Cardiac ventricle fibroblast (primary cell): ENCODE measurements around the gene PCDHAC1. TPM values are rescaled to one million over a fixed set of nuclear protein-coding genes. Genes with fewer than 3 reads are reported as not detected.

ENCODE experiments used
- total RNA-seq: library from RNA; depleted of rRNA; stranded (reverse); fragments of >200 nt; gene quantifications from 2 replicates; pipeline ENCODE4 v1.2.3, GENCODE V29; 2015

Gene PCDHAC1
- total RNA-seq = 0.25 TPM in 1 of 2 replicates, not detected in the other

GRCh38 chr5:140925806-140926442, at the start of gene PCDHAC1:
PCDHAC1 (plus strand) TSS chr5:140926299; CDS start chr5:140926893, 594 bp downstream.

GRCh38 chr5:140881889-140882590, 44.1 kb upstream of the PCDHAC1 start, which contains the start of gene PCDHA13:
PCDHA13 (plus strand) TSS chr5:140882124; CDS start chr5:140882269, 145 bp downstream.

DNA sequence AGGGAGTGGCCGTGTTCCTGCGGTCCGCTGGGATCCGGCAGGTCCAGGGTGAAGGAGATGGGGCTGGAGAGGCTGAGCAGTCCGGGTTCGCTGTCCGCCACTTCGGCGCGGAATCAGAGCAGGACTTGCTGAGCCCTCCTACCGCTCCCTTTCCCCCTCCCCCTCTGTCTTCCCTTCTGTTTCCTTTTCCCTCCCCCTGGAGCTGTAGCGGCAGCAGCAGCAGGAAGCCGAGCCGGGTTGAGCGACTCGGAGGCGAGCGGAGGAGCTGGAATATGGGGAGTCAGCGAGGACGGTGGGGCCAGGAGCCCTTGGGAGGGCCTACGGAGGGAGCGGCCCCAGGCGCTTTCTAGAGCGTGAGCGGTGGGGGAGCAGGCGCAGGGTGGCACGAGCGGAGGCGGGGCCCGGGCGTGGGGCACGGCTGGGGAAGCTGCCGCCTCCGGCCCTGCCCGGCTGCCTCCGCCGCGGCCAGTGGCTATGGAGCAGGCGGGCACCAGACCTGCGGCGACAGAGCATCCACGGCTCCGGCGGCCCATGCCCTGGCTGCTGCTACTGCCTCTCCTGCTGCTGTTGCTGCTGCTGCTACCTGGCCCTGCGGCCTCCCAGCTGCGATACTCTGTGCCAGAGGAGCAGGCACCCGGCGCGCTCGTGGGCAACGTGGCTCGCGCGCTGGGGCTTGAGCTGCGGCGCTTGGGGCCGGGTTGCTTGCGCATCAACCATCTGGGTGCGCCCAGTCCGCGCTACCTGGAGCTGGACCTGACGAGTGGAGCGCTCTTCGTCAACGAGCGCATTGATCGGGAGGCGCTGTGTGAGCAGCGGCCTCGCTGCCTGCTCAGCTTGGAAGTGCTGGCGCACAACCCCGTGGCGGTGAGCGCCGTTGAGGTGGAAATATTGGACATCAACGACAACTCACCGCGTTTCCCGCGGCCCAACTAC, 40.5 kb downstream of the PCDHAC1 start, which contains the start of gene PCDHAC2:
PCDHAC2 (plus strand) TSS at position 184 of the 933 bp plus-strand sequence; CDS start at position 475, 291 bp downstream.

Other genes with a start within 250 kb of the PCDHAC1 start
- 43.6 and 55.7 TPM in 2 replicates for gene HARS1, start 234.9 kb upstream of the PCDHAC1 start, total RNA-seq
- 20.3 and 21.3 TPM in 2 replicates for gene HARS2, start 234.8 kb upstream of the PCDHAC1 start, total RNA-seq
- gene ZMAT2, start 225.9 kb upstream of the PCDHAC1 start, total RNA-seq = 18.2 and 25.1 TPM in 2 replicates
- 0.05 TPM in 1 of 2 replicates, not detected in the other for gene PCDHA1, start 140.2 kb upstream of the PCDHAC1 start, total RNA-seq
- gene PCDHA2, start 131.4 kb upstream of the PCDHAC1 start, total RNA-seq = not detected in 2 replicates
- 0.10 and 0.25 TPM in 2 replicates for gene PCDHA3, start 125.2 kb upstream of the PCDHAC1 start, total RNA-seq
- gene PCDHA4, start 119.2 kb upstream of the PCDHAC1 start, total RNA-seq = 0.24 and 0.31 TPM in 2 replicates
- not detected in 2 replicates for gene PCDHA5, start 104.7 kb upstream of the PCDHAC1 start, total RNA-seq
- gene PCDHA6, start 98.3 kb upstream of the PCDHAC1 start, total RNA-seq = 0.37 and 0.64 TPM in 2 replicates
- 0.15 and 0.56 TPM in 2 replicates for gene PCDHA7, start 92.0 kb upstream of the PCDHAC1 start, total RNA-seq
- 0.06 TPM in 1 of 2 replicates, not detected in the other for gene PCDHA8, start 85.1 kb upstream of the PCDHAC1 start, total RNA-seq
- gene PCDHA9, start 77.9 kb upstream of the PCDHAC1 start, total RNA-seq = 0.05 TPM in 1 of 2 replicates, not detected in the other
- gene PCDHA10, start 70.4 kb upstream of the PCDHAC1 start, total RNA-seq = 0.06 and 0.59 TPM in 2 replicates
- gene PCDHA11, start 57.3 kb upstream of the PCDHAC1 start, total RNA-seq = not detected in 2 replicates
- 0.06 and 0.34 TPM in 2 replicates for gene PCDHA12, start 51.0 kb upstream of the PCDHAC1 start, total RNA-seq
- gene PCDHA13, start 44.2 kb upstream of the PCDHAC1 start, total RNA-seq = 0.39 TPM in 1 of 2 replicates, not detected in the other
- gene PCDHAC2, start 40.2 kb downstream of the PCDHAC1 start, total RNA-seq = 0.12 and 0.15 TPM in 2 replicates
- gene PCDHB1, start 125.1 kb downstream of the PCDHAC1 start, total RNA-seq = not detected in 2 replicates
- gene PCDHB2, start 168.3 kb downstream of the PCDHAC1 start, total RNA-seq = 1.9 TPM in 2 replicates
- 0.34 and 1.1 TPM in 2 replicates for gene PCDHB3, start 174.2 kb downstream of the PCDHAC1 start, total RNA-seq
- gene PCDHB4, start 195.5 kb downstream of the PCDHAC1 start, total RNA-seq = 0.64 and 0.75 TPM in 2 replicates
- gene PCDHB5, start 208.9 kb downstream of the PCDHAC1 start, total RNA-seq = 1.1 and 2.2 TPM in 2 replicates
- 0.06 and 0.39 TPM in 2 replicates for gene PCDHB6, start 223.8 kb downstream of the PCDHAC1 start, total RNA-seq
- gene PCDHB7, start 246.3 kb downstream of the PCDHAC1 start, total RNA-seq = 1.2 and 1.3 TPM in 2 replicates